Body of pancreas (tissue), 4 donors: ENCODE data around the gene TSTD2. TPM values are rescaled to one million over a fixed set of nuclear protein-coding genes. Genes with fewer than 3 reads are reported as not detected.

ENCODE experiments used
- ATAC-seq: fragments of 150-250 bp; one replicate; pipeline ENCODE4 v1.9.1; 2016
- DNase-seq, 4 donors: peaks; one replicate each; pipeline ENCODE4 v3.0.0-alpha.2; 2019
- H3K27ac ChIP-seq, 4 donors: fragments of 200-600 bp; sonication (generic); 1 replicate in 3 of 4; 2 replicates in 1 of 4; pipeline versions ENCODE4 v1.5.1 to v1.6.1; 2016 to 2019; ENCODE audit warnings: mild to moderate bottlenecking in 1 of 4, mixed read lengths in 1 of 4, moderate library complexity in 1 of 4
- H3K27me3 ChIP-seq, 2 donors: fragments of 200-600 bp; sonication (generic); one replicate each; pipeline ENCODE4 v1.6.0; 2016; ENCODE audit warnings: mild to moderate bottlenecking in 1 of 2
- H3K36me3 ChIP-seq, 2 donors: fragments of 200-600 bp; sonication (generic); replicated peaks in 1 of 2; 2 replicates each; pipeline ENCODE4 v1.5.1; 2016; ENCODE audit warnings: low read depth in 2 of 2; ENCODE audit not compliant: insufficient read depth in 1 of 2
- H3K4me1 ChIP-seq: fragments of 200-600 bp; sonication (generic); one replicate; pipeline ENCODE4 v1.6.0; 2016
- H3K4me3 ChIP-seq, 2 donors: fragments of 200-600 bp; sonication (generic); 1 replicate in 1 of 2; 2 replicates in 1 of 2; pipeline ENCODE4 v1.5.1; 2016 to 2019
- H3K9me3 ChIP-seq, 3 donors: fragments of 200-600 bp; sonication (generic); 1 replicate in 2 of 3; 2 replicates in 1 of 3; pipeline ENCODE4 v1.5.1; 2016
- CTCF ChIP-seq, 7 experiments: fragments of 450-650 bp in 4 of 7; fragments of 200-600 bp in 3 of 7; sonication (generic) in 3 of 7; IDR thresholded peaks; one replicate each; pipeline ENCODE4 v1.5.1; 2016 to 2019; ENCODE audit warnings: antibody characterized with exemption in 7 of 7
- POLR2A ChIP-seq, 3 donors: fragments of 450-650 bp; IDR thresholded peaks; one replicate each; pipeline ENCODE4 v1.6.1; 2016; ENCODE audit warnings: antibody characterized with exemption in 3 of 3, mild to moderate bottlenecking in 2 of 3
- WGBS, 2 donors: methylation state at CpG; one replicate each; pipeline ENCODE4 v1.1.5; 2017; 5-methylcytosine and 5-hydroxymethylcytosine counted together
- intact Hi-C: fragments of 100-400 bp; cut with DNase I; formaldehyde crosslinking; loops from one replicate; pipeline ENCODE4 v1.15.1; 2023
- total RNA-seq, 2 donors: library from RNA; depleted of rRNA; stranded (reverse); fragments of >200 nt; gene quantifications; one replicate each; pipeline ENCODE4 v1.1.0, GENCODE V29; 2016

TSTD2 gene
- total RNA-seq, 2 donors from 2014 or later = 10.9 to 16.6 TPM

- no peak overlapping the region for H3K4me3 ChIP-seq
- TF ChIP-seq POLR2A (IDR thresholded peaks at IDR 0.05) (no peak), CTCF (IDR thresholded peaks at IDR 0.05) (no peak)
- H3K27ac ChIP-seq = peak overlapping the region in 1 of 4 donors; percentile 17
- no peaks in the 10 kb centered on the region for H3K27me3 ChIP-seq
- peaks cover 16 to 31% of the 10 kb centered on the region in 2 donors for H3K36me3 ChIP-seq
- no peaks in the 10 kb centered on the region for H3K9me3 ChIP-seq
- intact Hi-C loops = no loop called here
- ATAC-seq = no peak
- no peak for DNase-seq
- 94 to 95% methylated on average over 2 of the region's 2 CpGs for WGBS, 2 donors
- no peaks in the 10 kb centered on the region for H3K4me1 ChIP-seq
These were observed 27.7 kb upstream of the TSTD2 start for GRCh38 chr9:97660847-97661246.

GRCh38 chr9:97660340-97660739 is 27.2 kb upstream of the TSTD2 start:
- DNase-seq = no peak
- ATAC-seq = no peak

DNA sequence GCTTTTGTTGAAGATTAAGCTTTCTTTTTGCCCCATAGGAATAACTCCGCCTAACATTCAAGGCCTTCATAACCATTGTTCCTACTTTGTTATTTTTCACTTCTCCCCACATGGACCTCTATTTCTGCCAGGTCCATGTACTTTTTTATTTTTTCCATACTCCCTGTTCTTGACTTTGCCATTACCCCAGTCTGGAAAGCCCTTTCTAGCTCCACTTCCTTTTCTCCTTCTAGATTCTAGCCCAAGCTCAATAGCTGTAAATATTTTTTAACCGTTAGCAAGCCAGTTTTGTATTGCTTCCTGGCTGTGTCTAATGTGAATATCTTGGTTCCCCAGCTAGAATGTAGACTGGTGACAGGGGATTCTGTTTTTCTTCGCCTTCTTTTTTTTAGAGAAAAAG is 26.6 kb upstream of the TSTD2 start:
- intact Hi-C loops = no loop called here
- TF ChIP-seq POLR2A (IDR thresholded peaks at IDR 0.05) = no peak
- no peak for TF ChIP-seq CTCF (IDR thresholded peaks at IDR 0.05)
- H3K4me1 ChIP-seq = no peaks in the 10 kb centered on the region
- no peaks in the 10 kb centered on the region for H3K9me3 ChIP-seq
- no peak for DNase-seq
- H3K4me3 ChIP-seq = no peak overlapping the region
- H3K36me3 ChIP-seq = peaks cover 9 to 35% of the 10 kb centered on the region in 2 donors
- no peaks in the 10 kb centered on the region for H3K27me3 ChIP-seq
- H3K27ac ChIP-seq = peak overlapping the region in 1 of 4 donors; percentile 4
- ATAC-seq = no peak
- 86 to 94% methylated on average over 3 of the region's 3 CpGs for WGBS, 2 donors

More at GRCh38 chr9:97660340-97660739, 27.2 kb upstream of the TSTD2 start:
- peaks cover 14 to 32% of the 10 kb centered on the region in 2 donors for H3K36me3 ChIP-seq
- WGBS, 2 donors = 64 to 80% methylated on average over 5 of the region's 5 CpGs
- no peaks in the 10 kb centered on the region for H3K27me3 ChIP-seq
- no peaks in the 10 kb centered on the region for H3K4me1 ChIP-seq
- peak overlapping the region in 1 of 4 donors; percentile 17 for H3K27ac ChIP-seq
- TF ChIP-seq POLR2A (IDR thresholded peaks at IDR 0.05) (no peak), CTCF (IDR thresholded peaks at IDR 0.05) (no peak)
- H3K9me3 ChIP-seq = no peaks in the 10 kb centered on the region
- intact Hi-C loops = no loop called here
- no peak overlapping the region for H3K4me3 ChIP-seq

GRCh38 chr9:97658707-97659106 is 25.5 kb upstream of the TSTD2 start:
- H3K27ac ChIP-seq = no peak overlapping the region
- 51 to 54% methylated on average over 1 of the region's 1 CpG for WGBS, 2 donors
- no peaks in the 10 kb centered on the region for H3K27me3 ChIP-seq
- H3K4me3 ChIP-seq = no peak overlapping the region
- peaks cover 0 to 29% of the 10 kb centered on the region in 2 donors for H3K36me3 ChIP-seq
- TF ChIP-seq CTCF (IDR thresholded peaks at IDR 0.05) (no peak), POLR2A (IDR thresholded peaks at IDR 0.05) (no peak)
- intact Hi-C loops = no loop called here
- ATAC-seq = no peak
- no peak for DNase-seq
- no peaks in the 10 kb centered on the region for H3K9me3 ChIP-seq
- no peaks in the 10 kb centered on the region for H3K4me1 ChIP-seq

DNA sequence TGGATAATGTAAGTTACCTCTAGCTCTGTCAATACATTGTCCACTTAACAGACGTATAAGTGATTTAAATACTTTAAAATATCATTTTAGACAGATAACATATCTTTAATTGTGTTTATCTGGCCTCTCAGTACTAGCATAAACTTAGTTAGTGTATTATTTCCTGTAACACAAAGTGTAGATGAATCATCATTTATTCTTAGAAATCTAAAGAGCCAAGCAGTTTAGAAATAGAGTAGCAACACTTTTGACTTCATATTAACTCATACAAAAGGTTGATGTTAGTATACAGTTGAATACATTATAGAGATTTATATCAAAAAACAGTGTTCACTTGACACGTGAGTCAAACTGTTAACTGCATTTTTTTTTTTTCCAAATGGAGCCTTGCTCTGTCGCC is 18.5 kb upstream of the TSTD2 start:
- intact Hi-C loops = no loop called here
- Histone ChIP-seq H3K27ac (no peak overlapping the region), H3K4me1 (no peaks in the 10 kb centered on the region), H3K27me3 (no peaks in the 10 kb centered on the region), H3K4me3 (no peak overlapping the region), H3K9me3 (no peaks in the 10 kb centered on the region), H3K36me3 (peaks cover 0 to 16% of the 10 kb centered on the region in 2 donors)
- 76 to 84% methylated on average over 3 of the region's 3 CpGs for WGBS, 2 donors
- DNase-seq (no peak), ATAC-seq (no peak)
- TF ChIP-seq CTCF (IDR thresholded peaks at IDR 0.05) (no peak), POLR2A (IDR thresholded peaks at IDR 0.05) (no peak)
